Stimulated activated CD8-positive, alpha-beta memory T cell treated with anti-CD3 and anti-CD28 coated beads, Interleukin-7, amount 100 ng/mL, for 1 hour (primary cell): Measurements from ENCODE around the gene OSBPL7.

Experiments
- DNase-seq, 2 donors: peaks; one replicate each; pipeline ENCODE4 v3.0.0-alpha.2; 2020; ENCODE audit warnings: low read depth in 2 of 2

The OSBPL7 gene

DNA sequence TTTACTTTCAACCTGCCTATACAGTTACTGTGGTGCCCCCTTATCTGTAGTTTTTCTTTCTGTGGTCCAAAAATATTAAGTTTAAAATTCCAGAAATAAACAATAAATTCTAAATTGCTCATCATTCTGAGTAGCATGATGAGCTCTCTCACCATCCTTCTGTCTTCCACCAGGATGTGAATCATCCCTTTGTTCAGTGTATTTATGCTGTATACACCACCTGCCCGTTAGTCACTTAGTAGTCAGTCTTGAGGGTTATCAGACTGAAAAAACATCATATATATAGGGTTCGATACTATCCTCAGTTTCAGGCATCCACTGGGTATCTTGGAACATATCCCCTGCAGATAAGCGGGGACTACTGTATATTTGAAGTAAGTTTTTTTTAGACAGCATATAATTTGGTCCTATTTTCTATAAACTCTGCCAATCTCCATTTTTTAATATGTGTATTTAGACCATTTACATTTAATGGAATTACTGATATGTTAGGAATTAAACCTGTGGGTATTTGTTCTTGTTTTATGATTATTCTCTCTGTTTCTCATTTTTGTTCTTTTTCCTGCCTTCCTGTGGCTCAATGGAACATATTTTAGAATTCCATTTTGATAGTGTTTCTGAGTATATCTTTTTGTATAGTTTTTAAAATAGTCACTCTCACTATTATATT lies 57.5 kb downstream of the OSBPL7 start:
- DNase-seq = no peak

DNA sequence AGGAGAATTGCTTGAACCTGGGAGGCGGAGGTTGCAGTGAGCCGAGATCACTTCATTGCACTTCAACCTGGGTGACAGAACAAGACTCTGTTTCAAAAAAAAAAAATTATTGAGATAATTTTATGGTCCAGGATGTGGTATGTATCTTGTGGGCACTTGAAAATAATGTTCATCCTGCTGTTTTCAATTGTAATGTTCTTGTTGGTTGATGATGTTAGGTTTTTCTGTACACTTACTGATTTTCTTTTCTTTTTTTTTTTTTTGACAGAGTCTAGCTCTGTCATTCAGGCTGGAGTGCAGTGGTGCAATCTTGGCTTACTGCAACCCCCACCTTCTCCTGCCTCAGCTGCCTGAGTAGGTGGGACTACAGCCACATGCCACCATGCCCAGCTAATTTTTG lies 58.9 kb downstream of the OSBPL7 start:
- no peak for DNase-seq

DNA sequence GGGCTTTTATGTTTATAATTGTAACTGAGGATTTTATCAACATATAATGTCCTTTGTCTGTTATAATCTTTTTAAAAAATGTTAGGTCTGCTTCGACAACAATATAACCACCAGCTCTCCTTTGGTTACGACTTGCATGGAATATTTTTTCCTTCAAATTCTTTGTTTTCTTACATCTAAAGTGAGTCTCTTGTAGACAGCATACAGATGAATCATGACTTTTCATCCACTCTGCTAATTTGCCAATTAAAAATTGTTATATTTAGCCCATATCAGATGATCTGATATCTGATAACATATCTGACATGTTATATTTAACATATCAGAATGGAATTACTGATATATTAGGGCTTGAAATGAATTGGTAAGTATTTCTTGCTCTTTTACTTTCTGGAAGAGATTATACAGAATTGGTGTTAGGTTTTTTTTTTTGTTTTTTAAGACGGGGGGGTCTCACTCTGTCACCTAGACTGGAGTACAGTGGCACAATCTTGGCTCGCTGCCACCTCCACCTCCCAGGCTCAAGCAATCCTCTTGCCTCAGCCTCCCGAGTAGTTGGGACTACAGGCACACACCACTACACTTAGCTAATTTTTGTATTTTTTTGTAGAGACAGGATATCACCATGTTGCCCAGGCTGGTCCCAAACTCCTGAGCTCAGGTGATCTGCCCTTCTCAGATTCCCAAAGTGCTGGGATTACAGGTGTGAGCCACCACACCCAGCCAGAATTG lies 61.0 kb downstream of the OSBPL7 start:
- DNase-seq = no peak

DNA sequence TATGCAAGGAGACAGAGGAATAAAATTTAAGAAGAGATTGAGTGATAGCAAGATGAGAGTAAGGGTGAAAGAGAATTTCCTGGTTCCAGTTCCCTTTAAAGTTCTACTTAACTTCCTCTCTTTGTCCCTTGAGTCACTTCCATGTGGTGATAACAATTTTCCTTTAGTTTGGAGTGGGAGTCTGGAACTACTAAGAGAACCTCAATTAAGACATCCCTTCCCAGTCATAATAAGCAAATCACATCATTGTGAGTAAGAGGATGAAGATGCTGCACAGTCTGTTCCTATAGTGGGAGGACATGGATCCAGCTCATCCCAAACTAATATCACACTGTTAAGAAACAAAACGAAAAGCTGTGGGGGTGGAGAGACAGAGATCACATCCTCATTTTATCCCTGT lies 64.2 kb downstream of the OSBPL7 start:
- DNase-seq = no peak
